Measurements from ENCODE around the gene ZNF550.

Gene ZNF550

DNA sequence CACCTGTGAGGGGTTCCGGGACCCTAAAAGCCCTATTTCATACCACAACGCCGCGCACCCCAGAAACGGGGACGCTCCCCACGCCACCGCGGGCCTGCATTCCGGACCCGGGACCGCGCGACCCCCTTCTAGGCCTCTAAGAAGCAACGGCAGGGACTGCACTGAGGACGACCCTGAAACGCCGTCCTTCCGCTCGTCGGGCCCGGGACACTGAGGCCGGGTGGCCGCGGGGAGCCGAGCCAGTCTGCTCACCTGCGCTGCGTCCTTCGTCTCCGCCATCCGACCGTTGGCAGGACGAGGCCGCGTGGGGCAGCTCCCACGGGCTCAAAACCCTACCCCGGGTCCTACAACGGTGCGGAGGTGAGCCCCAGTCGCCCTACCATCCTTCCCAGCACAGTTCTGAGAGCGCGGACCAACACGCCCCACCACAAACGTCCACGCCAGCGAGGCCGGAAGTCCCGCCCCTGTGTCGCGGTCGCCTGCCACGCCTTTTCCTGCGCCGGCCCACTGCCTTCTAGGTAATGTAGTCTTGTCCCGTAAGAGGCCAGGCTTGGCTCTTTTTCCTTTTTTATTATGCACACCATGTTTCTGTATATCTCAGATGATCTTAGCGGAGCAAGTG lies at the start of gene ZNF550:
Gene ZNF550, minus strand, starts transcription at position 460 of the 622 bp plus-strand sequence. Its CDS starts 181 bp downstream, at position 279.
- DNase-seq (ENCODE audit: low read depth, low spot score), result peak; percentile 68

DNA sequence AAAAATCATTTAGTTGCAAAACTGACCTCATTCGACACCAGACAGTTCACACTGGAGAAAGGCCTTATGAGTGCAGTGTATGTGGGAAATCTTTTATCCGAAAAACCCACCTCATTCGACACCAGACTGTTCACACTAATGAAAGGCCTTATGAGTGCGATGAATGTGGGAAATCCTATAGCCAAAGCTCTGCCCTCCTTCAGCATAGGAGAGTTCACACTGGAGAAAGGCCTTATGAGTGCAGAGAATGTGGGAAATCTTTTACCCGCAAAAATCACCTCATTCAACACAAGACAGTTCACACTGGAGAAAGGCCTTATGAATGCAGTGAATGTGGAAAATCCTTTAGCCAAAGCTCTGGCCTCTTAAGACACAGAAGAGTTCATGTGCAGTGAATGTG lies 47.3 kb upstream of the ZNF550 start:
- no peak for DNase-seq (ENCODE audit: low read depth, low spot score)

DNA sequence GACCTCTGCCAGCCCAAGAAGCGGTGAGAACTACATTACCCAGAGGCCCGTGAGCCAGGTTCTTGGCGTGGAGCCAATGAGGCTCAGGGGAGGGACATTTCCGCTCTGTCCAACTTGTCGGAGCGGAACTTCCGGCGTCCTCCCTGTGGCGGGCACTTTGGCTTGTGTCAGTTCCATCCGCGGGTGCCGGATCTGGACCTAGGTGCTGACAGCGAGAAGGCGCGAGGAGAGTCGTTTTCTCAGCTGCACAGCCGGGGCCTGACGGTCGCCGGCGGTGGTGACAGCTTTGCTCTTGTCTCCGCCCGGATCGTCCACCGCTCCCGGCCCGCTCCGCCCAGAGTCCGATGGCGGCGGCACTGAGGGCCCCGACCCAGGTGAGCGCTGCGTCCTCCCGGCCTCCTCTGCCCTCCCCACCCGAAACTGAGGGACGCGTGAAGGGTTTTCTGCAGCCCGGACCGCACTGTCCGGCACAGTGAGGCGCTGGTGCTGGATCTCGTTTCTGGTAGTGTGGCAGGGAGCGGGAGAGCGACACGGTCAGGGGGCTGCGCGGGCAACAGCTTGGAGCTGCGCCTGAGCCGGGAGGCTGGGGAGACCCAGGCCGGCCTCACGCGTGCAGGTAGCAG lies 40.2 kb upstream of the ZNF550 start, which contains the start of gene ZNF530:
Gene ZNF530, plus strand, starts transcription at position 125 of the 623 bp plus-strand sequence. CDS start 4,461 bp downstream, outside the sequence.
- peak; percentile 65 for DNase-seq (ENCODE audit: low read depth, low spot score)

DNA sequence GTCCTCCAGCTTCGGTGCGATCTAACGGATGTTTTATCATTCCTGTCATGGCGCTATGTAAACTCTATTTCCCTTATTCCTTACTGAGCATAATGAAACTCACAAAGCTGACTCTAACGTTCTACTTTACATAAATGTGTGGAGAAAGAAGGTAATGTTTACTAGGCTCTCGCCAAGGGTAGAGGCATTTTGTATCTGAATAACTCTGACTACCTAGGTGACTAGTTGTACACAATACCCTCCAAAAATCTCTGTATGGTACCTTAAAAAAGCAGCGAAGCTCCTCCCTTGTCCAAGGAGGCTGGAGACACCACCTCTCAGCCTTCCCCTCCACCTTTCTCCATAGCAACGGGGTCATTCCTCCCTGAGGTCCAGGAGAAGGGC lies 39.7 kb upstream of the ZNF550 start:
- no peak for DNase-seq (ENCODE audit: low read depth, low spot score)

DNA sequence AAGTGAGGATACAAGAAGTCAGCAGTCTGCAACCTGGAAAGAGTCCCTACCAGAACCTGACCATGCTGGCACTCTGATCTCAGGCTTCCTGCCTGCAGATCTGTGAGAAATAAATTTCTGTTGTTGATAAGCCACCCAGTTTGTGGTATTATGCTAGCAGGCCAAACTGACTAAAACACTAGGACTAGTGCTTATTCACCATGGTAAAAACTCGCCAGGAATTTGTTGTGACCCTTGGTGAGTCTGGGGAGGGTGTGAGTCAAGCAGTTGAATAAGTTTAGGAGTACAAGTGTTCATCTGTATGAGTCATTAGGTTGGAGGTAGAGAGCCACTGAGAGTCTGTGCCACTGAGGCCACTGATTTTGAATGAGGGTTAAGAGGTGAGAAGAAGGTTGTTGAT lies 27.9 kb upstream of the ZNF550 start:
- no peak for DNase-seq (ENCODE audit: low read depth, low spot score)

DNA sequence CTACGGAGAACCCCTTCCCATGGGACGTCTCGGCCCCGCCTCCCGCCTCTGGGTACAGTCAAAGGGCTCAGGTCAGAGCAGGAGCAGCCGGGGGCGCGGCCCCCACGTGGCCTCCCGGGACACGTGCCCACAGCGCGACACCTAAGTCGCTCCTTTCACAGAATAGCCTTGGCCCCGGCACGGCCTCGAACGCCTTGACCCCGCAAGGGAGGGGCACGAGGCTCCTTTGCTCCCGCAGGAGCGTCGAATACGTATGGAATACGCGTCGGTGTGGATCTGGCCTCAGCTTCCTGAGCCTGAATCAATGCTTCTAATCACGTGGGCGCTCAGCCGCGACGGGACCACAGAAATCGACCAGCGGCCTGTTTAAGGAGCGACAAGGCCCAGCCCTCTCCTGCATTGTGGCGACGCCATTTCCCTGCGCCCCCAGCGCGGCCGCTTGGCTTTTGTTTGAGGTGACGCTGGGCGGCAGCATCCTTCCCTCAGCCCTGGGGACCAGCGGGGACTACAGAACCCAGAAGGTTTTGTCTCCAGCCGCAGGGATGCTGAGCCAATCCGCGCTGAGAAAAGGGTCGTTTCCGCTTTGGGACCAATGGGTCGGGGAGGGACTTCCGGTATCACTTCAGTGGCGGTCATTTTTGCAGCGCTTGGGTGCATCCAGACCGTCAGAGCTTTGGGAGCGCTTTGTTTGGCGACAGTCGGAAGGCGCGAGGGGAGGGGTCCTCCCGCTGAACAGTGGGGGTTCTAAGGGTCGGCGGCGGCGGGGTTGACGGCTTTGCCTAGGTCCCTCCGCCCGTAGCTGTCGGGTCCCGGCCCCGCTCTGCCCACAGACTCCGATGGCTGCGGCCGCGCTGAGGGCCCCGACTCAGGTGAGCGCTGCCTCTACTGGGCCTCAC lies 24.1 kb upstream of the ZNF550 start, which contains the start of gene ZIK1:
Gene ZIK1, plus strand, starts transcription at position 625 of the 896 bp plus-strand sequence. Its CDS starts 212 bp downstream, at position 837.
- peak; percentile 75 for DNase-seq (ENCODE audit: low read depth, low spot score)

DNA sequence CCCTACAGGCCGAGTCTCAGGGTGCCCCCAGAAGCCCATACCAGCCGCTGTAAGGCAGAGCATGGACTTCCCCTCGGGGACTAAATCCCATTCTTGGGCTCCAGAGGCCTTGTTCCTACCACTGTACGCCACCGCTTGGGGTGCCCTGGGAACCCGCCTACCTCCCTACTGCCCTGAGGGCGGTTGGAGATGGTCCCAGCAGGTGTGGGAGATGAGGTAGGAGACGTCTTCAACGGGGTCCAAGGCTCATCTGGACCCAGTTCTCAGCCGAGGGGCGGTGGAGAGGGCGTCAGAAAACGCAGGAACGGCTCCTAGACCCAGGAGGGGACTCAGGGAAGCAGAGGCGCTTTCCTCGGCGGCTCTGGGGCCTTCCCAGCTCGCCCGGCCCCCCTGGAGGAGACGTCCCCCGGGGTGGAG lies 23.4 kb upstream of the ZNF550 start:
- DNase-seq (ENCODE audit: low read depth, low spot score), result no peak

DNA sequence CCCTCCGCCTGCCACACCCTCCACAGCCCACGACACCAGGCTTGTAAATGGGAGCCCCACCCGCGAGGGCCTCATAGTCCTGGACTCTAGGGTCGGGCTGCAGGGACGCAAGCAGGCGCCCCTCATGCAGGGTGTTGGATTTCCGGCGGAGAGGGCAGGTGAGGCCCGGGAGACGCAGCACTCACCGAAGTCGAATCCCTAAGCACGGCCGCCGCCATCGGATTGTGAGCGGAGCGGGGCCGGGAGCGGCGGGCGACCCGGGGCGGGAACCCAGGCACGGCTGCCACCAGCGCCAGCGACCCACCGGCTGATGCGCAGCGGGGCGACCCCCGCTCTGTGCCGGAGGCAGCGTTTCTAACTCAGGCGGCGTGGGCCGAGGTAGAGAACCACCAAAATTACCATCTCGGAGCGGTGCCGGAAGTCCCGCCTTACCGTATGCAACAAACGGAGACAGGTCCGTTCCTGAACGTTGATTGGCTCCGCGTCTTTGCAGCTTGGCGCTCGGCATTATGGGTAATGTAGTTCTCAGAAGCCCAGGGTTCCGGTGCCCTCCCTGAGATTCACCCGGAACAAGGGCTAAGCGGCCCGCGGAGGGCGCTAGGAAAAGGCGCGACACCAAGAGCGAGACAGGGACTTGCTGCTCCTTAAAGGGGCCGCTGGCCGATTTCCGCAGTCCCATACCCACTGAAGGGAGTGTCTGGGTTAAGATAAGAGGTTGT lies 19.0 kb upstream of the ZNF550 start, which contains the start of gene ZNF416:
Gene ZNF416, minus strand, starts transcription at position 425 of the 719 bp plus-strand sequence. Its CDS starts 207 bp downstream, at position 218.
- DNase-seq (ENCODE audit: low read depth, low spot score), result peak; percentile 93

DNA sequence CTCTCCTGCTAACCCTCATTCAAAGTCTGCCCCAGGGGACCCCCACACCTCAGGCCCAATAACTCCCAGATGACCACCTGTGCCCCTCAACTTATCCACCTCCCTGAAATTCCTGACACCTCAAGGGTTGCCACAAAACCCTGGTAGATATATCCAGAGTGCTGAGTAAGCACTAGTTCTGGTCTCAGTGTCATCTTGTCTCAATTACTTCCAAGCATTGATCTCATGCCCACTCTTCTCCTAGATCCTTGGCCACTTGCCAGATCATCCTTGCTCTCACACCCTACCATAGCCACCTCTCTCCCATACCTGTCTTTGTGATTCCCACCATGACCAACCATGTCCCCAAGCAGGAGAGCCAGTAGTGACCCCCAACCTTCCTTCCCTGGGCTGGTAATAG lies 17.0 kb upstream of the ZNF550 start:
- no peak for DNase-seq (ENCODE audit: low read depth, low spot score)

DNA sequence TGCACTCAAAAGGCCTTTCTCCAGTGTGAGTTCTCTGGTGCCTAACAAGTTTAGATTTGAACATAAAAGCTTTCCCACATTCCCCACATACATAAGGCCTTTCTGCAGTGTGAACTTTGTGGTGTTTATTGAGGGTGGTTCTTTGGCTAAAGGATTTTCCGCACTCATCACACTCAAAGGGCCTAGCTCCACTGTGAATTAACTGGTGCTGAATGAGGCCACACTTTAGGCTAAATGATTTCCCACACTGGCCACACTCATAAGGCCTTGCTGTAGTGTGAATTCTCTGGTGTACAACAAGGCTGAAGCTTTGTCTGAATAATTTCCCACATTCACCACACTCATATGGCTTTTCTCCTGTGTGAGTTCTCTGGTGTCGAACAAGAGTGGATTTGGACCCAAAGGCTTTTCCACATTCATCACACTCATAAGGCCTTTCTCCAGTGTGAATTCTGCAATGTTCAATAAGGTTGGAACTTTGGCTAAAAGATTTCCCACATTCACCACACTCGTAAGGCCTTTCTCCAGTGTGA lies 12.8 kb upstream of the ZNF550 start:
- no peak for DNase-seq (ENCODE audit: low read depth, low spot score)

DNA sequence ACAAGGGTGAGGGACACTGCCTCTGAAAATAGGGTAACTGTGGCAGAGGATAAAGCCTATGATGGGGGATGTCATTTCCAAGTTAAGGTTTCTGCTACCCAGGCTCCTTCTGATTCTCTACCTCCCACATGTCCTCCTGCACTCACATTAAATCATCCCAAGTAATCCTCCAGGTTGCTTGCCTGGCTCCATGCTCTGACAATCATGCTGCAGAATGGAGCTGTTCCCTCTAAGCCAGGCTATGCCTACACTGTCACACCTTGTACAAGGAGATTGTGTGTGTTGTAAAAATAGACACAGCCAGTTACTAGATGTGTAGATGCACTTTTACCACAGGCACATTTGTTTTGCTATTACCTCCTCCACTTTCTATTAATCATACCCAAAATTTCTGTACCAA lies 11.0 kb upstream of the ZNF550 start:
- no peak for DNase-seq (ENCODE audit: low read depth, low spot score)

DNA sequence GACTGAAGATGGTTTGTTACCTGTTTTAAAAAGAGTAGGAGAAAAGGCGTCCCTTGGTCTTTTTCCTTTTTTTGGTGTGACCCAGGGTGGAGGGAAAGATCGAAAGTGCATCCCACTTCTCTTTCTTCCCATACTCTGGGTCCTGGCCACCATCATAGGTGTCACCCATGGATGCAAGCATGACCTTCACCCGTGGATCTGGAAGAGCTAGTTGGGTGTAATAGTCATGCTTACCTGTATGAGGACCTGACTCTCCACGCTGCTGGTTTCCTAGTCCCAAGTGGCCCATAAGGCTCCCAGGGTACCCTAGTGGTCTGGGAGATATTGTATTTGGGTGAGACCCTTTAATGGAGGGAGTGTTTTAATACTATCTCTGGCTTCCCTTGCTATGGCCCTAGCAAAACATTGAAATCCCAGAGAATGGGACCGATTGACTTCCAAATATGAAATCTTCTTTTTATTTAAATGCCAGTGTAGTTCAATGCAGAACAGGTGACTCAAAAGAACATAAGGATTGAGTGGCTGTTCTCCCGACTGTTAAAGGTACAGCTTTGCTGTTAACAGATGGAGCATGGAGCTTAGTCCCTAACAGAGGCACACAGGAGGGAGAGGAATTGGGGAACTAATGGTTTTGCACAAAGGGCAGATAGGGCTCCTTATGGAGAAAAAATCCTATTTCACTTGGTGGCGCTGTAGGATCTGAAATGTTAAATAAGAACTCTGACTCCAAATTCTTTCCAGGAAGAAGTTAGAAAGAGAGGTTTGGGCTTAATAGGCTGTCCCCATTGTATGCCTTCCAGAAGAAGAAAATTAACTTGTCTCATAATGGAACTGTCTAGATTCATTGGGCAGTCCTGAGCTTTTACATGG lies 7.0 kb upstream of the ZNF550 start:
- DNase-seq (ENCODE audit: low read depth, low spot score), result no peak

DNA sequence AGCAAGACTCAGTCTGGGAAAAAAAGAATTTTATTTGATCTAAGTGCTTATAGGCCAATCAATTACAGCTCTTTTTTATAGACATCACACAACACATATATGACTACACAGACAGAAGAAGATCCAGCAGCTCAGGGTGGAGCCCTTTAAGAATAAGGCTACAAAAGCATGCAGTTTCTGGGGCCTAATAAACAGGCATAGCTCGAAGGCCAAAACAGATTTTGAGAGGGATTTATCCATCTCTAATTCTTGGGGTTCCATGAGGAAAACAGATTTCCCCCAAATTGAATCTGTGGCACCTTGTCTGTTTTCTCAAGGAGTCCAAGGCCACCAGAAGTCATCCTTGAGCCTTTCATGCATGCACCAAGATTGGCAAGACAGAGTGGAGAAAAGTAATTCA lies 3.9 kb upstream of the ZNF550 start:
- DNase-seq (ENCODE audit: low read depth, low spot score), result no peak

DNA sequence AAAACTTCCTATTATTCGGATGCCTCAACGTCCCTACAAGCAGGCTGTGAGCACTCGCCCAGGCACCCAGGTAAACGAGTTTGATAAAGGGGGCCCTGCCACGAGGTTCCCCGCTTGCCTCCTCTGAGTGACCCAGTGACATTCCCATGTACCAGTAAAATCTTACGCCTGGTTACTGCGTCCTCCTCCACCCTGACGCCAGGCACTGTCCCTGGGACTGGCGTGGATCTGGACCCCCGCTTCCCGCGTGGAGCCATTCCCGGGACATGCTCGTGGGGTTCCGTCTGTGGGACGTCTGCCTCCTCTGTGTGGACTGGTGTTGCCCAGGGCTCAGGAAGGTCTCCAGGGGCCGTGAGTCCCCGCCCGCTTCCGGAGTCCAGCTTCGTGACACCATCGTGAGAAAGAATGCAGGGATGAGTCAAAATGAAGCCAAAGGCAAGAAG lies 407 bp upstream of the ZNF550 start:
- DNase-seq (ENCODE audit: low read depth, low spot score), result no peak

DNA sequence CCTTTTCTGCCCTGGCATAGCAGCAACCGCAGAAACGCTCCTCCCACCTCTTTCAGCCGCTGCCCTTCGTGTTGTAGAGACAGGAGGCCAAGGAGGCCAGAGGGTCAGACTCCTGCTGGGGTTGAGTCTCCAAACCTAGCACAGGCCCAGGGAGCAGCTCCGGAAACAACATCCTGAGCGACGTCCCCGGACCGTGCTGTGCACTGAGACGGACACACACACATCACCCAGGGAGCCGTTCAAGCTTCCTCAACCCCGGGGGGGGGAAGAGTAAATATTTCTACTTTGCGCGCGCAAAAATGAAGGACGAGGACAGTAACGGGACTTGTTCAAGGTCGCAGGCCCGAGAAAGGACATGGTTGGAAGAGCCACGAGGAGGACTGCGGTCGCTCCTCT lies 657 bp downstream of the ZNF550 start:
- no peak for DNase-seq (ENCODE audit: low read depth, low spot score)

DNA sequence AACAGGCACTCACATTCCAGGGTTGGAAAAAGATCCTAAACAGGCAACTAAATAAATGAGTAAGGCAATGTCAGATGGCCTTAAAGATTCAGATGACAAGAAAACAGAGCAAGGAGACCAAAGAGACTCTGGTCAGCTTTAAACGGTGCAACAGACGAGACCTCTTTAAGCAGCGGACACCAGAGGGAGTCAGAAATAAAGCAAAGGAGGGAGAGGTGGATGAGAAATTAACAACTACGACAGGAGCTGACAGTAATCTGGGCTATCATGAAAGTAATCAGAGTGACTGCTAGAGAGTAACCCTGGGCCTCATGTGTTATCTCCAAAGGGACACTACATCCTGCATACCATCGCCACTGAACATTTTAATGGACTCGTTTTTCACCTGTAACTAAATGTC lies 1.1 kb downstream of the ZNF550 start:
- no peak for DNase-seq (ENCODE audit: low read depth, low spot score)

DNA sequence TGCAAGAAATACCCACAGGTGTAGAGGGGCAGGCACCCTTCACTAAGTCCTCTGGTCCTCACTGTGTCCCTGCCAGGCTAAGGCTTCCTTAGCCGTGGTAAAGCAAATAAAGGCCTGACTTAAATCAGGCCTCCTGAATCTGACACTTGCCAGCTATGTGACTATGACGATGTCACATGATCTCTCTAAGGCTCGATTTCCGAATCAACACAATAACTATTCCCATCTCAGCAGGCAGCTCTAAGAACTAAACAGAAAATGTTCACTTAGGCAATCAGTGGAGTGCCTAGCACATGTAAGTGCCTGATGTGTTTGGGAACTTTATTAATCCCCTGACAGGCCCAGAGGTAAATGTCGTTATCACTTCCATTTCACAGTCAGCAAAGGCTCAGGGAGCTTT lies 2.0 kb downstream of the ZNF550 start:
- no peak for DNase-seq (ENCODE audit: low read depth, low spot score)

DNA sequence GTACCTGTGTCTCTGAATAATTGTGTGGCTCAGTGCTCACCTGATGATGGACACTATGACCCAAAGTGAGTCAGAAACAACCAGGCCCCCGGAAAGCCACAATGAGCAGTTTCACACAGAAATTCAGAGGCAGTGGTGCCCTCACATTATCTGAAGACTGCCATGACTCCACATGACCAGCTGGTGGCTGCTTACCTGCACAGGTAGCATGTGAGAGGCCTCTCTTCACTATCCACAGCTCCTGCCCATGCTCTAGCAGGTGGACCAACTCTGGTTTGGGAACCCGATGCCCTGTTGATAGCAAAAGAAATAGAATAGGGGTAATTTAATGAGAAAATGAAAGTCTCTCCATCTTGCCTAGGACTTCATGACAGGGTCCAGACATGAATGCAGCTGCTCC lies 7.2 kb downstream of the ZNF550 start:
- DNase-seq (ENCODE audit: low read depth, low spot score), result no peak

DNA sequence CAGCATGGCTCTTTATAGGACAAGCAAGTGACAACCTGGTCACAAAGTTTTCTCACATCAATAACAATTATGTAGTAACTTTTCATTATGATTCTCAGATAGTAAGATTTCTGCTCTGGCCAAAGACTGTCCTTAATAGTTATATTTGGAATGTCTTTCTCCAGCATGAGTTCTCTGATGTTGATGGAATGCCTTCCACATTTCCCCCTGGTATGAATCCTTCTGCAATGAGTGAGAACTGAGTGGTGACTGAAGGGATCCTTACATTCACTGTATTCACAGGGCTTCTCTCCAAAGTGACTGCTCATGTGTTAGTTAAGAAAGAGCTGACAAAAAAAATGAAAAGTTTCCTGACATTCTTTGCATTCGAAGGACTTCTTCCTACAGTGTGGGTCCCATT lies 13.2 kb downstream of the ZNF550 start:
- no peak for DNase-seq (ENCODE audit: low read depth, low spot score)

DNA sequence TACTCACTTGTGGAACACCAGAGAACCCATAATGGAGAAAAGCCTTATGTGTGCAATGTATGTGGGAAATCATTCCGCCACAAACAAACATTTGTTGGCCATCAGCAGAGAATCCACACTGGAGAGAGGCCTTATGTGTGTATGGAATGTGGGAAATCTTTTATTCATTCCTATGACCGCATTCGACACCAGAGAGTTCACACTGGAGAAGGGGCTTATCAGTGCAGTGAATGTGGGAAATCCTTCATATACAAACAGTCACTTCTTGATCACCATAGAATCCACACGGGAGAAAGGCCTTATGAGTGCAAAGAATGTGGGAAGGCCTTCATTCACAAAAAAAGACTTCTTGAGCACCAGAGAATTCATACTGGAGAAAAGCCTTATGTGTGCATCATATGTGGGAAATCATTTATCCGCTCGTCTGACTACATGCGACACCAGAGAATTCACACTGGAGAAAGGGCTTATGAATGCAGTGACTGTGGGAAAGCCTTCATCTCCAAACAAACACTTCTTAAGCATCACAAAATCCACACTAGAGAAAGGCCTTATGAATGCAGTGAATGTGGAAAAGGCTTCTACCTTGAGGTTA lies 21.6 kb downstream of the ZNF550 start:
- no peak for DNase-seq (ENCODE audit: low read depth, low spot score)
